K562 (cell line): ENCODE data around the gene MMP24.
"Not testable (repeated sequence)": the region's sequence is repeated elsewhere in the genome, so short reads cannot be mapped to it uniquely, and the experiment has no call there.

Experiments
- CHAMP1 ChIP-seq: fragments of 450-650 bp; IDR thresholded peaks from 2 replicates; pipeline ENCODE4 v1.6.1; 2016; ENCODE audit warnings: mild to moderate bottlenecking
- CTCF ChIP-seq, 3 experiments: IDR thresholded peaks in 2 of 3; conservative IDR thresholded peaks in 1 of 3; 2 replicates each; pipeline ENCODE4 v1.5.1; 2011 to 2012; ENCODE audit warnings: low read length in 3 of 3, mild to moderate bottlenecking in 3 of 3, control low read depth in 2 of 3, improper control_type of control experiment in 1 of 3, inconsistent platforms in 1 of 3, low read depth in 1 of 3, mixed read lengths in 1 of 3, moderate library complexity in 1 of 3; ENCODE audit not compliant: insufficient read depth in 2 of 3
- MAFF ChIP-seq: IDR thresholded peaks from 2 replicates; pipeline ENCODE4 v1.6.1; 2012; ENCODE audit warnings: low read length, improper control_type of control experiment
- MXI1 ChIP-seq: IDR thresholded peaks from 2 replicates; pipeline ENCODE4 v1.6.1; 2011; ENCODE audit warnings: low read depth, mild to moderate bottlenecking, improper control_type of control experiment, low read length
- NELFE ChIP-seq: IDR thresholded peaks from 2 replicates; pipeline ENCODE4 v1.6.1; 2011; ENCODE audit warnings: mild to moderate bottlenecking; ENCODE audit not compliant: insufficient read depth, insufficient read length
- NR2C1 ChIP-seq, 2 experiments: fragments of 450-650 bp; IDR thresholded peaks; 2 replicates each; pipeline ENCODE4 v1.6.1; 2017; ENCODE audit warnings: mild to moderate bottlenecking in 2 of 2, antibody characterized with exemption in 1 of 2, inconsistent platforms in 1 of 2, missing compliant biosample characterization in 1 of 2, missing genetic modification characterization in 1 of 2
- NR2C2 ChIP-seq, 2 experiments: fragments of 200-800 bp in 1 of 2; sonication (Bioruptor generic) in 1 of 2; sonication (generic) in 1 of 2; formaldehyde crosslinking in 1 of 2; IDR thresholded peaks; 2 replicates each; pipeline versions ENCODE4 v1.6.1 to v1.8.0; 2016 to 2022; ENCODE audit warnings: mild to moderate bottlenecking in 1 of 2, missing compliant biosample characterization in 1 of 2, missing genetic modification characterization in 1 of 2, missing genetic modification reagents in 1 of 2
- RFX1 ChIP-seq: fragments of 450-650 bp; IDR thresholded peaks from 2 replicates; pipeline ENCODE4 v1.6.1; 2016; ENCODE audit warnings: mild to moderate bottlenecking, moderate library complexity
- USF2 ChIP-seq: sonication (generic); formaldehyde crosslinking; IDR thresholded peaks from 2 replicates; pipeline ENCODE4 v1.5.0; 2020; ENCODE audit warnings: missing genetic modification reagents
- ZHX1 ChIP-seq: fragments of 150-350 bp; conservative IDR thresholded peaks from 2 replicates; pipeline ENCODE4 v1.6.1; 2014; ENCODE audit warnings: low read length
- ZNF232 ChIP-seq: sonication (generic); formaldehyde crosslinking; IDR thresholded peaks from 2 replicates; pipeline ENCODE4 v1.8.0; 2022; ENCODE audit warnings: mild to moderate bottlenecking, missing genetic modification reagents
- ZZZ3 ChIP-seq: fragments of 450-650 bp; IDR thresholded peaks from 2 replicates; pipeline ENCODE4 v1.6.1; 2016; ENCODE audit warnings: antibody characterized with exemption, mild to moderate bottlenecking, moderate library complexity

- not testable (repeated sequence) for TF ChIP-seq NR2C2 (CRISPR knock-in tag; IDR thresholded peaks at IDR 0.05); NR2C2 (tag; IDR thresholded peaks at IDR 0.05); CHAMP1; ZNF232 (CRISPR knock-in tag); ZZZ3; MXI1; CTCF (IDR thresholded peaks at IDR 0.05 in 2 of 3, conservative IDR thresholded peaks at IDR 0.05 in 1 of 3; ENCODE audit: insufficient read depth in 2 of 3, low read depth in 1 of 3, low read length in 3 of 3); RFX1; MAFF; NR2C1 (IDR thresholded peaks at IDR 0.05); NR2C1 (tag; IDR thresholded peaks at IDR 0.05); USF2 (CRISPR knock-in tag); ZHX1; NELFE
Measured at GRCh38 chr20:35315632-35316020, 89.1 kb downstream of the MMP24 start.
